Measurements from ENCODE around the gene ZNRF2. TPM values are rescaled to one million over a fixed set of nuclear protein-coding genes. Genes with fewer than 3 reads are reported as not detected.

The ZNRF2 gene
- total RNA-seq, 3 donors from 2014 or later: 34.0 to 53.3 (median 40.5) TPM

- ATAC-seq: no peak
- intact Hi-C loops (cut with DNase I, micrococcal nuclease): no loop called here
These were observed 29.0 kb downstream of the ZNRF2 start for GRCh38 chr7:30313348-30313747.

DNA sequence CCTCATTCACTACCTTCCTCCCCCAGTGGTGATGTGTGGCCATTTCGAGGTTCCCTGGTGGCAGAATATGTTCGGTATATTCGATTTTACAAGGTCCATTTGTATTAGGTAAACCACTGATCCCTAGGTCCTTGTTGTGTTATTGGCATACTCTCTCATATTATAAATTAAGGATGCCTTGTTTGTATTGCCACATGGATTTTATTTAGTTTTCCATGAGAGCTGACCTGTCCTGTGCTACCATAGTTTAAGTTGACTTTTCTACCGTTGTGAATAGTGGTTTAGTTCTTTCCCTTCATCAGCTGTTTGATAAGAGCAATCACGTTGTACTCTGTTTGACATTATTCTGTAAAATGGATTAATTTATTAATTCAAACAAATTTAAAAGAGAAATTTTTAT is 29.4 kb downstream of the ZNRF2 start:
- Histone ChIP-seq H3K9me3 (no peaks in the 10 kb centered on the region), H3K4me1 (ENCODE audit: low read depth) (peaks cover 7% of the 10 kb centered on the region), H3K4me3 (no peak overlapping the region), H3K36me3 (ENCODE audit: low read depth) (no peaks in the 10 kb centered on the region)
- no peak for ATAC-seq
- no peak for TF ChIP-seq CTCF (IDR thresholded peaks at IDR 0.05)
- intact Hi-C loops (cut with DNase I, micrococcal nuclease): no loop called here
- DNase-seq: no peak

More at GRCh38 chr7:30313348-30313747, 29.0 kb downstream of the ZNRF2 start:
- peaks cover 7% of the 10 kb centered on the region for H3K4me1 ChIP-seq (ENCODE audit: low read depth)
- no peaks in the 10 kb centered on the region for H3K9me3 ChIP-seq
- H3K36me3 ChIP-seq (ENCODE audit: low read depth): no peaks in the 10 kb centered on the region
- H3K4me3 ChIP-seq: no peak overlapping the region
- DNase-seq: no peak
- TF ChIP-seq CTCF (IDR thresholded peaks at IDR 0.05): no peak

GRCh38 chr7:30315589-30315988 is 31.2 kb downstream of the ZNRF2 start:
- H3K4me3 ChIP-seq: no peak overlapping the region
- H3K36me3 ChIP-seq (ENCODE audit: low read depth): no peaks in the 10 kb centered on the region
- no peak for TF ChIP-seq CTCF (IDR thresholded peaks at IDR 0.05)
- peaks cover 6% of the 10 kb centered on the region for H3K4me1 ChIP-seq (ENCODE audit: low read depth)
- H3K9me3 ChIP-seq: no peaks in the 10 kb centered on the region
- no peak for DNase-seq
- ATAC-seq: no peak
- intact Hi-C loops (cut with DNase I, micrococcal nuclease): no loop called here

DNA sequence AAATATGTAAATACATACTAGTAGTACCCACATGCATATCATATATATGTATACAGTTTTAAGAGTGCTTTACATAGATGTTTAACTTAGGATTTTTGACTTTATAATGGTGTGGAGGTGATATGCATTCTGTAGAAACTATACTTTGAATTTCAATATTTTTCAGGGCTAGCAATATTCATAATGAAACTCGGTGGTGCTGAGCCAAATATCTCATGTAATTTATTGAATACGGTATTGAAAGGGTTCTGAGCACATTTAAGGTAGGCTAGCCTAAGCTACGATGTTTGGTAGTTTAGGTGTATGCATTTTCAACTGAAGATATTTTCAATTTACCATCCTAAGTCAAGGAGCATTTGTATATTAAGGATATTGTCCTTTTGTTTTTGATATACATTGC is 36.0 kb downstream of the ZNRF2 start:
- DNase-seq: no peak
- Histone ChIP-seq H3K36me3 (ENCODE audit: low read depth) (no peaks in the 10 kb centered on the region), H3K9me3 (no peaks in the 10 kb centered on the region), H3K4me1 (ENCODE audit: low read depth) (peaks cover 34% of the 10 kb centered on the region), H3K4me3 (no peak overlapping the region)
- TF ChIP-seq CTCF (IDR thresholded peaks at IDR 0.05): no peak
- no peak for ATAC-seq
- intact Hi-C loops (cut with DNase I, micrococcal nuclease): no loop called here

GRCh38 chr7:30321089-30321881 is 36.9 kb downstream of the ZNRF2 start:
- Histone ChIP-seq H3K4me3 (no peak overlapping the region), H3K4me1 (ENCODE audit: low read depth) (peaks cover 34% of the 10 kb centered on the region), H3K36me3 (ENCODE audit: low read depth) (no peaks in the 10 kb centered on the region), H3K9me3 (no peaks in the 10 kb centered on the region)
- no peak for ATAC-seq
- TF ChIP-seq CTCF (IDR thresholded peaks at IDR 0.05): no peak
- intact Hi-C loops (cut with DNase I, micrococcal nuclease): no loop called here
- no peak for DNase-seq

GRCh38 chr7:30321882-30322192 is 37.4 kb downstream of the ZNRF2 start:
- Histone ChIP-seq H3K4me3 (no peak overlapping the region), H3K4me1 (ENCODE audit: low read depth) (peaks cover 34% of the 10 kb centered on the region), H3K36me3 (ENCODE audit: low read depth) (no peaks in the 10 kb centered on the region), H3K9me3 (no peaks in the 10 kb centered on the region)
- intact Hi-C loops (cut with DNase I, micrococcal nuclease): no loop called here
- DNase-seq (no peak), ATAC-seq (no peak)
- no peak for TF ChIP-seq CTCF (IDR thresholded peaks at IDR 0.05)
